ENCODE data around the gene ZBTB46.
A peak's percentile ranks its signal among the peaks of the same experiment; 100 is the strongest.
"Not testable (repeated sequence)": the region's sequence is repeated elsewhere in the genome, so short reads cannot be mapped to it uniquely, and the experiment has no call there.

ZBTB46 gene

DNA sequence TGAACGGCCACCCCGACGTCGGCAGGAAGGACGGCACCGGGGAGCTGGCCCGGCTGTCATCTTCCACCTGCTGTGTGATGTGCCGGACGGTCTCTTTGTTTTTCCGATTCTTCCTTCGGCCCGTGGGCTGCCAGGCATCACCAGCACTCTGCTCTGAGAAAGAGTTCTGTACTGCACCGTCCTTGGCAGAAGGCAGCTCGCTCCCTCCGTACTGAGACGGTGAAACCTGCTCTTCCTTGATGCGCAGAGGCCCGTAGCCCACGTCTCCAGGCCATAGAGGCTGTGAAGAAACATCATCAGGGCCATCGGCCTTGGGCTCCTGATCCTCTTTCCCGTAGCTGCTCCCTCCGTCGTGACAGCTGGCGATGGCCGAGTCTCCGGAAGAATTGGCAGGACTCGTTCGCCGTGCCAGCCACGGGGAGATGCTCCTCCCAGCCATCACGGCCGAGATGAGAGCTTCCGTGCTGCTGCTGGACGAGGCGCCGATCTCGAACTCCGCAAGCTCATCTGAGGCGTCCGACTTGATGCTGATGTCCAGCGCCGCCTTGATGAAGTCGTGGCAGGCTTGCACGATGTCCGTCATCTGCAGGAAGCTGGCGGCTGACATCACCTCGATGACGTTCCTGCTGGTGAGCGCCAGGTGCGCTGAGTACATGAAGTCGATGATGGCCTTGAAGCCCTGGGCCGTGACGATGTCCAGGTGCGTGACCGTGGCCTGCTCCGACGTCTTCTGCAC is 41.1 kb downstream of the ZBTB46 start:
- DNase-seq (ENCODE audit: low spot score), result no peak

DNA sequence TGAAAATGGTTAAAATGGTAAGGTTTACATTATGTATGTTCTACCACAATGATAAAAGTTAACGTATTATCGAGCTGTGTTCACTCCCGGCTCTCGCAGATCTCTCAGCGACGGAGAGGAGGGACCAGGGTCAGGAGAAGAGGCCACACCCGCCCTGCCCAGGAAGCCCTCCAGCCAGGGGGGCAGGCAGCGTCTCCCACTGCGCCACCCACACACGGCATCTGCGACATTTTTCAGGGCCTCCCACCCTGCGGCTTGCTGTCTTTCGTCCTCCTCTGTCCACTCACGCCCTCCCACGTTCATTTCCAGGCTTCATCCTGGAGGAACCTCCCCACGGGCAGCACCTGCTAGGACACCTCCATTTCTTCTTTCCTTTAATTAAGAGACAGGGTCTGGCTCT is 43.3 kb downstream of the ZBTB46 start:
- no peak for DNase-seq (ENCODE audit: low spot score)

DNA sequence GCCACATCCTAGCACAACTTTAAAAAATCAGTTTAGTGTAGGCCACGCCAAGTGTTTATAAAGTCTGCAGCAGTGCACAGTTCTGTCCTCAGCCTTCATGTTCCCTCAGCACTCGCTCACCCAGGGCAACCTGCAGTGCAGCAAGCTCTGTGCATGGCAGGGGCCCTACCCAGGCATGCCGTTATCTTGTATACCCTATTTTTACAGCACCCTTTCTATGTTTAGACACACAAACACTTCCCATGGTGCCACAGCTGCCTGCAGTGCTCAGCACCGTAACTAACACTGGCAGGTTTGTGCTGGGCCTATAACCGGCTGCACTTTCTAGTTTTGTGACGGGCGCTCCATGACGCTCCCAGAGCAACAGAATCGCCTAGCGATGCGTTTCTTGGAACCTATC is 43.8 kb downstream of the ZBTB46 start:
- no peak for DNase-seq (ENCODE audit: low spot score)

DNA sequence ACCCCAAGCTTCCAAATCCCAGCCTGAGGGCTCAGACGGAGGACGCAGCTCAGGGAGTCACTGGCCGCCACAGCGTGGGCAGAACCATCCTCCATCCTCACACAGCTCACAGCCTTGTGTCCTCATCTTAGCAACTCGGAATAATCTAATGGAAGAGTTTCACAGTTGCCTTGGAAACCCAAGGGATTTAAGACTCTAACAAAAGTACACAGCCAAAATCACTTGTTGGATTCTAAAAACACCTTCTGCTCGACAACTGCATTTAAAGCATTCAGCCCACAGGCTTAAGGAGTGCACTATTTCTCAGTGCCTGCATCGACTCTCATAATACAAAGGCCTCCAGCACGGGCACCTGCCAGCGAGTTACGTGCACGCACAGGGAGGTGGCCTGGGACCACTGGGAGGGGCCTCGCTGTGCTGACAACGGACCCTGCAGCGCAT is 45.4 kb downstream of the ZBTB46 start:
- no peak for DNase-seq (ENCODE audit: low spot score)

DNA sequence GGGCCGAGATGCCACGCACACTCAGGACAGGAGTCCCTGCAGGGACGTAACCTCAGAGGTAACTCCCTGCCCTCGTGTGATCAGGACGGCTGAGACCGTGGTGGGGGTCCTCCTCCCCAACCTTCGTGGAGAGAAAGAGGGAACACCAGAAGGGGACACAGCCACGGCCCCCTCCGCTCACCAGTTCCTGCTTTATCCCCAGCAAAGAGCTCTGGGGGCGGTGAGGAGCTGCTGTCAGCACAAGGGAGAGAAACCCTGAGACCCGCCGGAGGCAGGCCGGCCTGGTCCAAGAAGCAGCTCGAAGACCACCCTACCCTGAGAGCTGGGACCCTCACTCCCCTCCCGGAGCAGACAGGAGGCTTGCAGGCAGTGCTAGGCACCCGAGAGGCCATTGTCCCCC is 47.1 kb downstream of the ZBTB46 start:
- DNase-seq (ENCODE audit: low spot score), result no peak

DNA sequence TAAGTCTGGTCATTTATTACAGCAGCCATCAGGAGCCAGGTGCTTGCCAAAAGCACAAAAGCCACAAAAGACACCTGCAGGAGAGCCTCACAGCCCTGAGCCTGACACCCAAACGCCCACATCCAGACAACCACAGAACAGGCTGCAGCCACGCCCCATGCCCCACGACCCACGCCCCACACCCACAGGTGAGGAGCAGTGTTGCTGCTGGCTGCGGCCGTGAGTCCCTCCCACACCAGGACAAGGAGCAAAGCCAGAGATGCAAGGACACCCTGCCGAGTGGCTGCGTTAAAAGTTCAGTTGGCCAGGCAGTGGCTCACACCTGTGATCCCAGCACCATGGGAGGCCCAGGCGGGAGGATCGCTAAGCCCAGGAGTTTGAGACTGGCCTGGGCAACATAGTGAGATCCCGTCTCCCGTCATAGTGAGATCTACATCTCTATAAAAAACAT is 48.5 kb downstream of the ZBTB46 start:
- DNase-seq (ENCODE audit: low spot score), result no peak

DNA sequence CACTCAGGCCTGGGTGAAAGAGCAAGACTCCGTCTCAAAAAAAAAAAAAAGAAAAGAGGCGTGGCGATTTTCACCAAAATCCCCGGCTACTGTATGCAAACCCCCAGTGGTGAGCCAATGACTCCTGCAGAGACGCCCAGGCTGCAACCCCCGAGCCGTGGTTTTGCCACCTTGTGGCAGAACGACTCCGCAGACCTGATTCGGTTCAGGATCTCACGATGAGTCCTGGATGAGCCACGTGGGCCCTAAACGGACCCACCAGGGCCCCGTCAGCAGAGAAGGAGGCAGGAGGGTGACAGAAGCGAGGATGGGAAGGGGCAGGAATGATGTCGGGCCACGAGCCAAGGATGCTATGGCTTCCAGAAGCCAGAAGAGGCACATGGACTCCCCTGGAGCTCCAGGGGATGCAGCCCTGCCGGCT is 49.0 kb downstream of the ZBTB46 start:
- DNase-seq (ENCODE audit: low spot score), result no peak

DNA sequence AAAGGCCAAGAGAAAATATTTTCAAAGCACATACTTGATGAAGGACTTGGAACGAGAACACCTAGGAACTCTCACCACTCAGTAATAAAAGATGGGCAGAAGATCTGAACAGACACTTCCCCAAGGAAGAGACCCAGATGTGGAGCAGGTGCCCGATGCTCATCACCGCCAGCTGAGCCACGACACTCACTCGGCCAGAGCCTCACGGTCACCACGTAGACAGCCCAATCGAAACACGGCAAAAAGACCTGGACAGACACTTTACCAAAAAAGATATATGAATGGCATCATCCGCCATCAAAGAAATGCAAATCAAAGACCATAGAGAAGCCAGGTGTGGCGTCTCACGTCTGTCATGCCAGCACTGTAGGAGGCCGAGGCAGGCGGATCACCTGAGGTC is 49.9 kb downstream of the ZBTB46 start:
- no peak for DNase-seq (ENCODE audit: low spot score)

DNA sequence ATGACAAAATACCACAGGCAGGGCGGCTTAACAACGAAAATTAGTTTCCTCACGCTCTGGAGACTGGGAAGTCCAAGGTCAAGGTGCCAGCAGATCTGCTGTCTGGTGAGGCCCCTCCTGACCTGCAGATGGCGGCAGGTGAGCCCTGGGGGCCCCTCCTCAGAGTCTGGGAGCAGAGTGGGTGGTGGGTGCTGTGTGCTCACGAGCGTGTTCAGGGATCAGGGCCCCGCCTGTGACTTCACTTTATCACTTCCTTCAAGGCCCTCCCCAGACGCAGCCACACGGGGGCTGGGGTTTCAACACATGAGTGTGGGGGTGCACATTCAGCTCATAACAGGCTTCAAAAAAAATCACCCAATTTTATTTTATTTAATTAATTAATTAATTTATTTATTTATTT is 52.2 kb downstream of the ZBTB46 start:
- no peak for DNase-seq (ENCODE audit: low spot score)

DNA sequence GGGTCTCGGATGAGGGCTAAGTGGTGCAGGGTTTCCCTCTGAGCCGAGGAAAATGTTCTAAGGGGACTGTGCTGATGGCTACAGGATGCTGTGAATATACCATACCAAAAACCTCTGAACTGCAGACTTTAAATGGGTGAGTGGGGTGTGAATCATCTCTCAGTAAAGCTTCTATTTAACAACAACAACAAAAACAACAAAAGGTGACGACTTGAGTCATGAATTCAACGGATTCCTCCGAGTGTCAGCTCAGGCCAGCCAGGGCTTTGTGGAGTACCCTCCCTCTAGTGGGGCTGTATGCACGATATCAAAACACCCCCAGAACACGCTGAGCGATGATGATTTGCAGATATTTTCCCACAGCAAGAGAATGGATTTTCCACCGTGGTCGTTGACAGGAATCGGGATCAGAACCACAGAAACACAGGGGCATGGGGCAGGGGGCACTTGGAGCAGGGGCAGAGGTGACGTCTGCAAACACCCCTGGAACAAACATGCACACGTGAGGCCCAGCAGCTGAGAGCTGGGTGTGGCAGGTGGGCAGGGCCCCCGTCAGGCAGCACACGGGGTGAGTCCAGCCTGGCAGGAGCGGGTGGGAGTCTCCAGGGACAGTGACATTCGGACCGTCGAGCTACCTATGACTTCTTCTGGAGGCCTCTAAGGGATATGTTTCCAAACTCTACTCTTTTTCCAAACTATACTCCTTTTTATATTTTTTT is 52.9 kb downstream of the ZBTB46 start:
- DNase-seq (ENCODE audit: low spot score), result no peak

DNA sequence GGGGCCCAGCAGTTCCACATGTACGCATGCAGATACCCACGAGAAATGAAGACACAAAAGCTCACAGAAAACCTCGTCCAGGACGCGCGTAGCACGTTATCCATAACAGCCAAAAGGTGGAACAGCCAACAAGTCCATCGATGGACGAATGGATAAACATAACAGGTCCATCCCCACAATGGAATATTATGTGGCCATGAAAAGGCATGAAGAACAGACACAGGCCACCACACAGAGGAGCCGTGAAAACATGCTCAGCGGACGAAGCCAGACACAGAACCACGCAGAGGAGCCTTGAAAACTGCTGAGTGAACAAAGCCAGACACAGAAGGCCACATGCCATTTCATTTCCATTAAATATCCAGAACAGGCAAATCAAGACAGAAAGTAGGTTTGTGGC is 53.5 kb downstream of the ZBTB46 start:
- no peak for DNase-seq (ENCODE audit: low spot score)

DNA sequence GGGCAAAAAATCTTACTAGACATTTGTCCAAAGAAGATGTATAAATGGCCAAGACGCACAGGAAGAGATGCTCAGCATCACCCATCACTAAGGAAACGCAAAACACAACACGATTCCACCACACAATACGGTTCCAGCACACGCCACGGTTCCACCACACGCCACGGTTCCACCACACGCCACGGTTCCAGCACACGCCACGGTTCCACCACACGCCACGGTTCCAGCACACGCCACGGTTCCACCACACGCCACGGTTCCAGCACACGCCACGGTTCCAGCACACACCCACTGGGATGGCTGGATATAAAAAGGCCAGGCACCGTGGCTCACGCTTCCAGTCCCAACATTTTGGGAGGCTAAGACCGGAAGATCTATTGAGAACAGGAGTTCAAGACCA is 54.2 kb downstream of the ZBTB46 start:
- DNase-seq (ENCODE audit: low spot score), result not testable (repeated sequence)

DNA sequence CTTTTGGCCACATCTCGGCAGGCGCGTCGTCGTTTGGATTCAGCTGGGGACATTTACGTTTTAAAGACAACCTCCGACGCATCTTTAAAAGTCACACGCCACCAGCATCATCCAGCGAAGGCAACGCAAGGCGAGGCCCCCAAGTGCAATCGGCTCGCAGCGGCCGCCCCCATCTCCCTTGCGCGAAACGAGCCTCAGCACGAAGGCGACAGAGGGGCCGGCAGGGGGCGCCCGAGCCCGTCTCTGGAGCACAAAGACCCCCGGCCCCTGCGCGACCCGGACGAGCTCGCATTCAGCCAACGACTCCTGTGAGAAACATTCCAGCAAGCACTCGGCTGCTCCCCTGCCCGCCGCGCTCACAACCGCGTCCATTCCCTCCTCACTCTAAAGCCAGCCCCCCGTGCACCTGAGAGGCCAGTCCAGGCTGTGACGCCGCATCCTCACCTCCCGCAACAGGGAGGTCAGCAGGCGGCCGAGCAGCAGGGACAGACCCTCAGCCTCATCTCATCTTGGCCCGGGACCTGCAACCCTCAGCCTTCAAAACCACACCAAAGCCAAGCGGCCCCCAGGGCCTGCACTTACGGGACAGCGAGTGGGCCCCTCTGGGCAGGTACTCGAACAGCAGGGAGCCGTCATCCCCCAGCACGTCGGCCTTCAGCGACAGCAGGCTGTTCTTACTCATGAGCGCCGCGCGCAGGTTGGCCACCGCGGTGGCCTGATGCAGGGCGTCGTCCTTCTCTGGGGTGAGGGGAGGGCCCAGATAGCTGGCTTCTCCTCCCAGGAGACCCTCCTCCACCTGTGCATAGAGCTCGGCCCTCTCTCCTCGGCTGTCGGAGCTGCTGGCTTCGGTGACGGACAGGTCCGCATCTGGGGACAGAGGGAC is 55.7 kb downstream of the ZBTB46 start:
- peak; percentile 95 for DNase-seq (ENCODE audit: low spot score)

DNA sequence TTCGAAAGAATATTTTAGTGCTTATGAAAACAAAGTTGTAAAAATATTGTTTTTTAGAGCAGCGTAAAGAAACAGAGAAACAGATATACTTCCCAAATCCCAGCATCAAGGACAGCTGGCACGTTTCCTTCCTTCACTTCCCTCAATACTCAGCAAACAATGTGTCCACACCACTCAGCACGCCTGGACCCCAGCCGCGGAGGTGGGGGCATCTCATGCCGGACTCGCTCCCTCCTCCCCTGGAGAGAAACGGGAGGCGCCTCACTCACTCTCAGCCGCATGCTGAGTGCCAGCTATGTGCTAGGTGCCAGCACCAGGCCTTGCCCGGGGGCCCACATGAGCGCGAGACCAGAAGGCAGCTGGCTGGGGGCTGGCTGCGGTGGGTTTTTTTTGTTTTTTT is 56.8 kb downstream of the ZBTB46 start:
- no peak for DNase-seq (ENCODE audit: low spot score)

DNA sequence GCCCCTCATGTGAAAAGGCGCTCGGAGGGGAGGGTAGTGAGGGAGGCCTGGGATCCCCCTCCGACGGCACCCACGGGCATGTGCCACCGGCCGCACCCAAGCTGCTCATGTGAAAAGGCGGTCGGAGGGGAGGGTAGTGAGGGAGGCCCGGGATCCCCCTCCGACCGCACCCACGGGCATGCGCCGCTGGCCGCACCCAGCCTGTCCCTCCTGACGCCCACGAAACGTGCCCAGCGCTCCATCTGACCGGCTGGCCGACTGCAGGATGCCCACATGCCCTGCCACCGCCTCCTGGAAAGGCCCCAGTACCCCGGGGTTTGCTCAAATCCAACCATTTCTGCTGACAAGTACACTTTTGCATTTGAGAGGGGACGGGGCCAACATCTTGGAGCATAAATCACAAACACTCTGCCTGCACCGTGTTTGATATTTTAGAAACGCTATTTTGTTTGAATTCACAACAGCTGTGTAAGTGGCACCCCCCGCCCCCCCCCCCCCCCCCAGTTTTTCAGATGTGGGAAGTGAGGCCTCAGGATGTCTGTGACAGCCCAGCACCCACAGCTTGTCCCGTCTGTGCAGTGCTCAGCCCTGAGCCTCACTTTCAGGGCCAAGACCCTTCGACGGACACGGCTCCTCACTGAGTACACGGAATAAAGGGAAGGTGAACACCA is 57.4 kb downstream of the ZBTB46 start:
- no peak for DNase-seq (ENCODE audit: low spot score)

DNA sequence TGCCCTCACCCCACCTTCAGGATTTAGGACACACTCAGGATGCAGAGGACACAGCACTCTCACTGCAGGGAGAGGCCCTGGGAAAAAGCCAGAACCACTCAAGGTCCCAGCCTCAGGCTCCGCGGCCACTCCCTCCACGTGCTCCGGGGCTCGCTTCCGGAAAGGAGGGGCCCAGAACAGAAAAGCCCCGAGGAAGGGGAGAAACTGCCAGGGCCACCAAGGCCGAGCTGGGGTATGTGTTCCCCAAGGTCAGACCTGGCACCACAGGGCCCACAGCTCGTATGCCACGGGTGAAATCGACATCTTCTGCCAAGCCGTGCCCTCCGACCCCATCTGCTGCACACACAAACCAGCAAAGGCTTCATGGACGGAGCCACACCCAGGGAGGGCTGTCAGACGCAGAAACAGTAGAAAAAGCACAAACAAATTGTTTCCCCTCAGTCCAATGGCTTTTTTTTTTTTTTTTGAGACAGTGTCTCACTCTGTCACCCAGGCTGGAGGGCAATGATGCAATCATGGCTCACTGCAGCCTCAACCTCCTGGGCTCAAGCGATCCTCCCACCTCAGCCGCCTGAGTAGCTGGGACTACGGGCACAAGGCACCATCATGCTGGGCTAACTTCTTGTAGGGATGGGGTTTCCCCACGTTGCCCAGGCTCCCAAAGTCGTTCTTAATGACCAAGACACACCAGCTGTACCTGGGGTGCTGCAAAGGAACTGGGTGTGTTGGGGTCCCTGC is 58.1 kb downstream of the ZBTB46 start:
- DNase-seq (ENCODE audit: low spot score), result no peak

DNA sequence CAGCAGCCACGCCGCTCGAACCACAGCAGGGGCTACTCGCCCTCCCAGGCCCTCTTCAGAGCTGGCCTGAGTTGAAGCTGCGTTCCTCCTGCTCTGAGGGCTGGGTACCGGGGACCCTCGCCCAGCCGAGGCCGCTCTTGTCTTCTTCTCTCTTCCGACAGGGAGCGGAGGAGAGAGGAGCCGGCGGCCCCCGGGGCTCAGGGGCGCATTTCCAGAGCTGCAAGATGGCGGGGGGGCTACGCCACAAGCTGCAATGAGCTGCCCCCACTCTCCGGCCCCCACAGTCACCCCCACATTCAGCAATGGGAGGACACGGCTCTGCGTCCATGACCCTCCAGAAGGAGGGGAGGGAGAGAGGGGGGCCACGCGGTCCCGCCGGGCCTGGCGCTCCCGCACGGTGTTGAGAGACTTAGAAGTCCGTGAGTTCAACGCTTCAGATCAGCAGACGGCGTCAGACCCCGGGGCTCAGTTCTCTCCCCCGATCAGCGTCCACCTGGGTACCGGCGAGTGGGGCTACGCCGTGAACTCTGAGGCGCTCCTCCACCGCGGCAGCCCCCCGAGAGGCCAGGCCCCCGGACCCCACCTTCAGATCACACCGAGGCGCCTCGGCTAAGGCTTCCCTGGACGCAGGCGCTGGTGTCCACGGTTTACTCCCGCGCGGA is 59.9 kb downstream of the ZBTB46 start:
- DNase-seq (ENCODE audit: low spot score), result no peak

DNA sequence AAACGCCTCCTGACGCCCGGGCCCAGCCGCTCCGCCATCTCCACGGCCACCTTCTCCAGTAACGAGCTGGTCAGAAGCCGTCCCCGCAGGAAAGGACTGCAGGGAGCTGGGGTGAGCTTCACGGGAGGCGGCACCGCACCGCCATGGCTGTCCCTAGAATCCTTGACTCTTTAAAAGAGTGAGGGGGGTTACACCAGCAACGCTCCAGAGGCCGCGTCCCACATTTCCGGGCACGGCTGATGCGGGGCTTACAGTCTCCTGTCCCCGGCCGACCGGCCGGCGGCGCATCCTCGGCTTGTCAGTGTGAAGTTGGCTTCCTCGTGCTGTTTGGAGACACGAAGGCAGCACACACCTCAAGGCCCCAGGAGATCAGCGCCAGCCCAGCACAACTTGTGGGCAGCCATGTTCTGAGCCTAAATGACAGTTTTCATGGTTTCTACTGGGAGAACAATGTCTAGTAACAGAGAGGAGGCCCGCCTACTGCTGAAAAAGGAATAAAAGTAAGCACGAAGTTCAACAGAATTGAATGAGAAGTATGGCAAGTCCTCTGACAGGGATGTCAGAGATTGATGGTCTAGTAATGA is 61.1 kb downstream of the ZBTB46 start:
- no peak for DNase-seq (ENCODE audit: low spot score)

DNA sequence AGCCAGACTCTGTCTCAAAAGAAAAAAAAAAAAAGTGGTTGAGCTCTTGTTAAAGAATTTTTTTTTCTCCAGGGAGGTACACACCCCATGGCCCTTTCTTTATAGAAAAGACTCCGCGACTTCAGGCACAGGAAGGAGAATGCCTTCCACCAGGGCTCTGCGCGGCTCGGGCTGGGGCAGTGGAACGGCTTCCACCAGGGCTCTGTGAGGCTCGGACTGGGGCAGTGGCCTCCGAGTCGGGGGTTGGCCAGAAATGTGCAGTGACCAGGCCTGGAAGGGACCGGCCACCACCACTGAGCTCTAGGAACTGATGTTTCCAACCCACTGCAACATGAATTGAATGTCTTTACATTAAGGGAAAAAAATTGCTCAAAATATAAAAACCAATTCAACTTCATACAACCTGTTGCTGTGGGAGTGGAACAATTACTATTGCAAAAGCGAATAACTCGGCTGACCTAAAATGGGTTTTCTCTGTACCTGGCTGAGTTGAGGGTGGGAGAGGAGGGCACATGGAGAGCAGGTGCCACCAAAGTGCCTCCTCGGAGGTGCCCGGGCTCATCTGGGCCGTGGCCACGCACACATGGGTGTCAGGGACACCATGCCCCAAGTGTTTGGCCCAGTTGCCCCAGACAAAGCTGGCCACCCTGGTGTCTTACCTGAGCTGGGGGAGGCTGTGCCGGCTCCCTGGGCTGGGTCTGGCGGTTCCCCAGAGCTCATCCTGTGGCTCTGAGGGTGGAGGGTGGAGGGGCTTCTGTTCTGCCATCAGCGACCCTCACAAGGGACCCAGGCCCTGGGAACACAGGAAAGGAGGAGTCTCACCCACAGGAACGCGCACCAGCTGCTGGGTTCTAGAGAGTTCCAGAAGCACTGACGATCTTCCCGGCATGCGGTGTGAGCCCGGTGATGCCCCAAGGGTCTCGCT is 62.2 kb downstream of the ZBTB46 start:
- no peak for DNase-seq (ENCODE audit: low spot score)
